Measurements from ENCODE around the gene OCRL. TPM values are rescaled to one million over a fixed set of nuclear protein-coding genes. Genes with fewer than 3 reads are reported as not detected.
"Not testable (repeated sequence)": the region's sequence is repeated elsewhere in the genome, so short reads cannot be mapped to it uniquely, and the experiment has no call there.

OCRL gene
- polyA plus RNA-seq, 3 donors, result 28.2 to 30.3 (median 28.6) TPM

GRCh38 chrX:129525162-129525561 lies 14.9 kb upstream of the OCRL start:
- no peak for DNase-seq (ENCODE audit: extremely low read depth in 1 of 11, low read depth in 9 of 11, low spot score in 4 of 11)

- DNase-seq (ENCODE audit: extremely low read depth in 1 of 11, low read depth in 9 of 11, low spot score in 4 of 11), result no peak
Observed at GRCh38 chrX:129525896-129526295, 14.2 kb upstream of the OCRL start.

GRCh38 chrX:129529685-129530281 lies 10.3 kb upstream of the OCRL start:
- DNase-seq (ENCODE audit: extremely low read depth in 1 of 11, low read depth in 9 of 11, low spot score in 4 of 11), result no peak

GRCh38 chrX:129530410-129530809 lies 9.6 kb upstream of the OCRL start:
- no peak for DNase-seq (ENCODE audit: extremely low read depth in 1 of 11, low read depth in 9 of 11, low spot score in 4 of 11)

GRCh38 chrX:129531132-129531531 lies 8.9 kb upstream of the OCRL start:
- DNase-seq (ENCODE audit: extremely low read depth in 1 of 11, low read depth in 9 of 11, low spot score in 4 of 11), result no peak

- no peak for DNase-seq (ENCODE audit: extremely low read depth in 1 of 11, low read depth in 9 of 11, low spot score in 4 of 11)
Observed at GRCh38 chrX:129534816-129535578, 5.1 kb upstream of the OCRL start.

- DNase-seq (ENCODE audit: extremely low read depth in 1 of 11, low read depth in 9 of 11, low spot score in 4 of 11), result no peak
Observed at GRCh38 chrX:129540722-129541184, 694 bp downstream of the OCRL start.

GRCh38 chrX:129544780-129545179 lies 4.7 kb downstream of the OCRL start:
- DNase-seq (ENCODE audit: extremely low read depth in 1 of 11, low read depth in 9 of 11, low spot score in 4 of 11), result no peak

GRCh38 chrX:129545408-129545807 lies 5.3 kb downstream of the OCRL start:
- no peak for DNase-seq (ENCODE audit: extremely low read depth in 1 of 11, low read depth in 9 of 11, low spot score in 4 of 11)

GRCh38 chrX:129549124-129549523 lies 9.1 kb downstream of the OCRL start:
- no peak for DNase-seq (ENCODE audit: extremely low read depth in 1 of 11, low read depth in 9 of 11, low spot score in 4 of 11)

GRCh38 chrX:129553619-129554288 lies 13.7 kb downstream of the OCRL start:
- DNase-seq (ENCODE audit: extremely low read depth in 1 of 11, low read depth in 9 of 11, low spot score in 4 of 11), result no peak

- DNase-seq (ENCODE audit: extremely low read depth in 1 of 11, low read depth in 9 of 11, low spot score in 4 of 11), result not testable (repeated sequence)
Observed at GRCh38 chrX:129554816-129555215, 14.8 kb downstream of the OCRL start.

- no peak for DNase-seq (ENCODE audit: extremely low read depth in 1 of 11, low read depth in 9 of 11, low spot score in 4 of 11)
Observed at GRCh38 chrX:129556806-129557315, 16.8 kb downstream of the OCRL start.

GRCh38 chrX:129557844-129558480 lies 17.9 kb downstream of the OCRL start:
- DNase-seq (ENCODE audit: extremely low read depth in 1 of 11, low read depth in 9 of 11, low spot score in 4 of 11), result no peak

- no peak for DNase-seq (ENCODE audit: extremely low read depth in 1 of 11, low read depth in 9 of 11, low spot score in 4 of 11)
Observed at GRCh38 chrX:129559783-129560182, 19.7 kb downstream of the OCRL start.

GRCh38 chrX:129561453-129561852 lies 21.4 kb downstream of the OCRL start:
- no peak for DNase-seq (ENCODE audit: extremely low read depth in 1 of 11, low read depth in 9 of 11, low spot score in 4 of 11)

GRCh38 chrX:129564345-129564744 lies 24.3 kb downstream of the OCRL start:
- not testable (repeated sequence) for DNase-seq (ENCODE audit: extremely low read depth in 1 of 11, low read depth in 9 of 11, low spot score in 4 of 11)

- peak in 6 of 11 donors; percentile 9 to 49 (median 19) for DNase-seq (ENCODE audit: extremely low read depth in 1 of 11, low read depth in 9 of 11, low spot score in 4 of 11)
Observed at GRCh38 chrX:129565046-129565650, 25.1 kb downstream of the OCRL start.

- no peak for DNase-seq (ENCODE audit: extremely low read depth in 1 of 11, low read depth in 9 of 11, low spot score in 4 of 11)
Observed at GRCh38 chrX:129566073-129566472, 26.0 kb downstream of the OCRL start.
